Activated CD4-positive, CD25-positive, alpha-beta regulatory T cell treated with anti-CD3 and anti-CD28 coated beads, Interleukin-2, amount 50 U/mL, for 72 hours (primary cell): Measurements from ENCODE around the gene TMEM184A.

Source experiments
- DNase-seq: peaks from one replicate; pipeline ENCODE4 v3.0.0; 2021

Gene TMEM184A

DNA sequence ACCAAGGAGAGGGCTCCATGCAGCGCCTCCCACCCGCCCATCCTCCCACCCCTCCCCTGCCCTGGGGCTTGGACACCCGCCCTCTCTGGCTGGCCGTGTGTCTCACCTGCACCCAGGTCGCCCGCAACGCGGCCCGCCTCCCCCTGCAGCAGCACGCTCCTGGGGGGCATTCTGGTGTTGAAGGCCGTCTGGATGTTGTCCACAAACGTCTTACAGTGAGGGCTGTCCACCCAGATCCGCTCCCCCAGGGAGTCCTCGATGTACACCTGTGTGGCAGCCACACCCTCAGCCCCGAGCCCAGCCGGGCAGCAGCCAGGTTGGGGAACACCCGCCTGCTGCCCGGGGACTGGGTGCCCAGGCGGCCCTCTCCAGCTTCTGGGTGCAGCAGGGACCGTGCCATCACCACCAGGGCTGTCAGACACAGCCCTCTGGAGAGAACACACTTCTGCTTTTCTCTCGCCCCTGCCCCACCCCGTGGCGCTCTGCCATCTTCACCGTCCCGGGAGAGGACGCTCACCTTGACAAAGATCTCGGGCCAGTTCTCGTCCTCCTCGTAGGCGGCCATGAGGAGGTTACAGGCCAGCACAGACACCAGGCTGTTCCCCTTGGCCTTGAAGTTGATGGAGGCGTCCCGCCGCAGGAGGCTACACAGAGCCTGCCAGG lies 56.5 kb downstream of the TMEM184A start:
- no peak for DNase-seq

DNA sequence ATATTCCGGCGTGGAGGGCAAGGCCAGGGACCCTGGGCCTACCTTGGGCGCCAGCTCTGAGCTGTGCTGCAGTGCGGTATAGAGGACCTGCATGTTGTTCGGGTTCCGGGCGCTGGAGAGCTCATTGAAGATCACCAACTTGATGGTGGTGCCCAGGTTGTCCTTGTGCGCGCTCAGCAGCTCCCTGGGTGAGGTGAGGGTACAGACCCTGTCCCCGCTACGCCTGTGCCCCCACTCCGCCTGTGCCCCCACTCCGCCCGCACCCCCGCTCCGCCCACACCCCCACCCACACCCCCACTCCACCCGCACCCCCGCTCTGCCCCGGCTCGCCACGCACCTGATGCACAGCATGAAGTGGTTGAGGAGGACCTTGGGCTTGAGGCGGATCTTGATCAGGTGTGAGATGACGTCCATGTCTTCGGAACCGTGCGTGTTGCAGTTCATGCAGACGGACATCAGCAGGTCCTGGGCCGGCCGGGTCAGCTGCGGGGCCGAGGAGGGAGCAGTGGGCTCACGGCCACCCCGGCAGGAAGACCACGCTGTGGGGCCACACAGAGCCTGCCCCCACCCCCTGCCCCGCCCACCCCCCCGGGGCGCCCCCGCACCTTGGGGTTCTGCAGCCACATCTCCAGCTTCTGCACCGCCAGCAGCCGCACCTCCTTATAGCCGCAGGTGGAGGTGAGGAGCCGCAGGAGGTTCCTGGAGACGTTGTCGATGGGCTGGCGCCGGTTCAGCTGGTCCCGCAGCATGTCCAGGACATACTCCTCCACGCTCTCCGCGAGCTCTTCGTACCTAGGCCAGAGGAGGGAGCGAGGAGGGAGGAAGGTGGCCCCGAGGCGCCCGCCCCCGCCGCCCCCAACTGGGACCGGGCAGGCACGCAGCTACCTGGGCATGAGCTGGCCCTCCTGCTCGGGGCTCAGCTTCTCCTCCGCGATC lies 57.4 kb downstream of the TMEM184A start:
- DNase-seq = no peak

DNA sequence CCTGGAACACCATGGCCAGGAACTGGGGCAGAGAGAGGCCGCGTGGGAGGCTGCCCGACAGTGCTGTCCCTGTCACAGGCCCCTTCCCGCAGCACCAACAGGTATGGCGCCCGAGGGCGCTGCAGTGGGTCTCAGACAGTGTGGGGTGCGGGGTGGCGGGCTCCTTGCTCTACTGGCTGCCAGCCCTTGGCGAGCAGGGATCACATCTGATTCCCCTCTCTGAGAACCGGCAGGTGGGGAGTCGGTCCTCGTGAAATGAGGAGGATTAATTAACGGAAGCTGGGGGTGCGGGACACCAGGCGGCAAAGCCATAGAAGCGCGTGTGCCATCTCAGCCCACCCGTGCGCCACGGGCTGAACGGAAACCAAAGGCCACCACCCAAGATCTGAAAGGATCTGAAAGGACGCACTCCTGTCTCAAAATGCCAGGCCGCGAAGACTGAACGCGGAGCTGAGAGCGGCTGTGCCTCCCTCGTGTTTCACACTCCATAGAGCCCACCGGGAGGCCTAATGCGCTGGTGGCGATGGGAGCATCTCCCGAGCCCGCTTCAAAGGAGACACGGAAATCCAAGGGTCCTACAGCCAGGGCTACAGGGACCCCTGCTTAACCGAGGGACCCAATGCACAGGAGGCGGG lies 58.6 kb downstream of the TMEM184A start:
- DNase-seq = no peak

DNA sequence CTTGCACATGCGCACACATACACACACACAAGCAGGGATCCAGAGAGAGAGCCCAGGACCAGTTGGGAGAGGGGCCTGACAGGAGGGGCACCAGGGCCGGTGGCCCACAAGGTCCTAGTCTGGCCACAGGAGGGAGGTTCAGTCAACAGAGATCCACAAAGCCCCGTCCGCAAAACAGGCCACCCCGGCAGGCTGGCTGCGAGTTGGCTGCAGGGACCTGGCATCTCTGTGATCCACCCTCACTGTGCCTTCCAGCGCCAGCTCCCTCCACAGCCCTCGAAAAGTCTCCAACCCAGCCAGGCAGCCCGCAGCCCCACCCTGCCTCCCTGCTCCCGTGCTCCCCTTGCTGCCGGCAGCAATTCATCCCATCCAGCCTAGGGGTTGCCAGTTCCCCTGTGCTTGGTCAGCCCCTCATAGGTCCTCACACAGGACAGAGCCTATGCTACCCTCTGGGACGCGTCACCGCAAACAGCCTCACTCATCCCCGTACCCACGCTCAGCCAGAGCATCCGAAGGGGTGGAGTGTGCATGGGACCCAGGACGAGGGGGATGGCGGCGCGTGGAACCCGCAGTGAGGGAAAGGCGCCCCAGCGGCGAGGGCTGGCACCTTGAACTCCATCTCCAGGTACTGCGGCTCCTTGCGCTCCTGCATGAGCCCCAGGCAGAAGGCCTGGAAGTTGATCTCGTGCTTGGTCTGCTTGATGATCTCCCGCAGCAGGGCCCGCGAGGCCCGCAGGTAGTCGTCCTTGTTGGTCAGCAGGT lies 59.3 kb downstream of the TMEM184A start:
- no peak for DNase-seq

DNA sequence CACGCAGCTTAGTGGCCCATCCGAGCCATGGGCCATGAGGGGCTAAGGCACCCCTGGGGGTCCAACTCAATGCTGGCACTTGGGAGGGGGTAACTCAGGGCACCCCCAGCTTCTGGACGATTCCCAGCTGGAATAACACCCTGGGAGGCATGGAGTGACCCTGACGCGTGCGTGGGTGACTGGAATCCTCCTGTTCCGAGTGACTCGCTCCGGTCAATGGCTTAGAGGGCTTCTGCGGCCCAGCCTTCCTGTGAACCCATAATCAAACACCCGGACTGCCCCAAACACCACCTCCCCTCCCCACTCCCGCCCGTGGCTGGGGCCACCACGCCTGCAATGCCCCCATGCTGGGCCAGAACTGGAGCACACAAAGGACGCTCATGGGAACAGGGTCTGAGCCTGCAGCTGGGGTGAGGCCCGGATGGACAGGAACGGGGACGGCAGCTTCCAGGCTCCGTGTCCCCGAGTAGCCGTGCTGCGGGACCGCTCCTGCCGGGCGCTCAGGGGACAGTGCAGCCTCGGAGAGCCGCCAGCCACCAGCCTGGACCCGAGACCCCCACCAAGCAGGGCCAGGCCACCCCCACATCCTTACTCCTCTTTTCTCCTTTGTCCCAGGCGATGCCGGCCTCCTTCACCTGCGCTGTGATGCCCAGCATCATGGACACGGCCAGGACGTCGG lies 60.3 kb downstream of the TMEM184A start:
- DNase-seq = no peak

DNA sequence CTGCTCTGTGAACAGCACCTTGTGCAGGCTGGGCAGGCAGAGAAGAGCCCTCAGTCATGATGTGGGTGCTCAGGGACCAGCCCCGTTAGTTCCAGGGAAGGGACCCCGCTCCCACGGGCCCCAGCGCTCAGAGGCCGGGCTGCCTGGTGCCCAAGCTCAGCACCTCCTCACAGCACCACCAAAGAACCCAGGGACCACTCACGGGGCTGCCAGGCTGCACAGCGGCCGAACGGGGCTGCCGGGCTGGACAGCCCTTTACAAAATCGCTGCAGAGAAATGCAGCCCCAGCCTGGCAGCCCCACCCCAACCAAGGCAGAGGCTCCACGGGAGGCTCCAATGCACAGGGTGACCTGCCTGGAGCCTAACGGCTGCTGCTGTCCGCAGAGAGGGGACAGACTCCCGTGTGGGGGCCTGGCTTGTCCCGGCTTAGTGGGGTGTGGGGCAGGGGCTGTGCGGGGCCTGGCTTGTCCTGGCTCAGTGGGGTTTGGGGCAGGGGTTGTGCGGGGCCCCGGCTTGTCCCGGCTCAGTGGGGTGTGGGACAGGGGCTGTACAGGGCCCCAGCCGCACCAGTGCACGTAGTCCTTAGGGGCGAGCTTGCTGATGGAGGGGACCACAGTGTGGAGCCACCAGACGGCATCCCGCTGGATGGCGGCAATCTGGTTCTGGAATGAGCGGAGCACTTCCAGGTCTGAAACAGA lies 61.0 kb downstream of the TMEM184A start:
- no peak for DNase-seq

DNA sequence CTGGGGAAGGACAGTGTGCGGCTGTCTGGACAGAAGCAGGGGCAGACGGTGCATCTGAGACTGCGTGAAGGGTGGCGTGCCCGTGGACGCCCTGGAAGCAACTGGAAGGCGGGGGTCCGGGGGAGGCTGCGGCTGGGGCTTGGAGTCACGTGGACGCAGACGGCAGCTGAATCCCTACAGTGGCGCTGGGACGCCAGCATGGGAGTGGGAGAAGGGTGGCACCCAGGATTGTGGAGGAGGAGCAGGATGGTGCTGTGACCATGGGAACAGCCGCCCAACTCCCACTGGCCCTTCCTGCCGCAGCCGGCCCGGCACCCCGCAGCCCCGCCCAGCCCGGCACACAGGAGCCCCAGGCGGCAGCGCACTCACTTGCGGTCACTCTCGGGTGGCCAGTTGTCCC lies 61.6 kb downstream of the TMEM184A start:
- DNase-seq = no peak

DNA sequence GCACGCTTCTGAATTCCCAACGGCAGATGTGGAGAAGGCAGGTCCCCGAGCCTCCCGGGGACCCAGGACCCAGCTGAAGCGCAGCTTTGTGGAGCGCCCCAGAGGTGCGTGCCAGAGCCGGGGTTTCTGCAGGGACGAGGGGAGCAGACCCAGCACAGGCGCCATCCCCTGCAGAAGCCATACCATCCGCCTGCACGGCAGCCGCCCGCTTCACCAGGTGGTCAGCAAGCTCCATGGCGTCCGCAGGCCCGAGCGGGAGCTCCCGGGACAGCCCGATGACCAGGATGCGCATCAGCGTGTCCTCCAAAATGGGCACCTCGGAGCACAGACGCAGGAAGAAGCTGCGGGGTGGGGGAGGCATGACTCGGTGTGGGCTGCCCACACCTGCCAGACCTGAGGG lies 62.4 kb downstream of the TMEM184A start:
- no peak for DNase-seq

DNA sequence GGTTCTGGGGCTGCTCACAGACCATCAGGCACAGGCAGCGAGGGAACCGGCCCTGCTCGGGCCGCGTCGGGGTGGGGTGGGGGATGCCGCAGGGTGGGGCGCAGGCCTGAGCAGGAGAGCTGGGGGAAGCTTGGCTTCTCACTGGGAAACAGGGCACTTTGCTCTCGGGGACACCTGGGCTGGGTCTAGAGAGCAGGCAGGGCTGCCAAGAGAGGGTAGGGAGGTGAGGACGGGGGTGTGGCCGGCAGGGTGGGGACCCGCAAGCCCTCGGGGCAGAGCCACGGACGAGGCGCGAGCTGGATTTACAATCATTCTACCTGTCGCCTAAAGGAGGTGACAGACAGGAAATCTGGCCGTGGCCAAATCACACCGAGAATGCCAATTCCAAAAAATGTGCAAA lies 62.9 kb downstream of the TMEM184A start:
- DNase-seq = no peak

DNA sequence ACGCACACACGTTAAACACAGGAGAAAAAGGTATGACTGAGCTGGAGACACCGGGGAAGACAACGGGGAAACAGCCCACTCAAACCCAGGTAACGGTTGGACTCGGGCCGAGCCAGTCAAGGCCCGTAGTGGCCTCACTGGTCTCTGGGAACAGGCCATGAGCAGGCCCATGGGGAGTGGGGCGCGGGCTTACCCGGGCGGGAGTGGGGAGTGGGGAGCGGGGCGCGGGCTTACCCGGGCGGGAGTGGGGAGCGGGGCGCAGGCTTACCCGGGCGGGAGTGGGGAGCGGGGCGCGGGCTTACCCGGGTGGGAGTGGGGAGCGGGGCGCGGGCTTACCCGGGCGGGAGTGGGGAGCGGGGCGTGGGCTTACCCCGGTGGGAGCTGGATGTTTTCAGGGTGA lies 63.4 kb downstream of the TMEM184A start:
- DNase-seq = no peak
